GM21367 (cell line): ENCODE results near the gene MAPK6.
A peak's percentile ranks its signal among the peaks of the same experiment; 100 is the strongest.

Experiments used
- ATAC-seq: cut with Tn5 transposase; IDR thresholded peaks from one replicate; pipeline ENCODE4 v1.9.1; 2021; ENCODE audit not compliant: unreplicated experiment

Gene MAPK6

GRCh38 chr15:52101542-52102323 lies 82.7 kb downstream of the MAPK6 start:
- ATAC-seq: peak; percentile 35

DNA sequence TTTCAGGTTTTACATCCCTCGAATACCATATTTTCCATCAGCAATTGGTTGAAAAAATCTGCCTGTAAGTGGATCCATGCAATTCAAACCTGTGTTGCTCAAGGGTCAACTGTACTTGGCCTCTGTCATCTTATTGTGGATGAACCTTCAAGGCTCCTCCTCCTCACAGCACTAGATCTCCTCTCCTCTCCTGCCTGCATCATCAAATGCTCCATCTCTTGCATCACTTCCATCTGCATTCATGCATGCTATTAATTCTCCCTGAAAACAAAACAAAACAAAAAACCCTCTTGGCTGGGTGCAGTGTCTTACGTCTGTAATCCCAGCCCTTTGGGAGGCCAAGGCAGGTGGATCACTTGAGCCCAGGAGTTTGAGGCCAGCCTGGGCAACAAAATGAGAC lies 83.4 kb downstream of the MAPK6 start:
- ATAC-seq: no peak

DNA sequence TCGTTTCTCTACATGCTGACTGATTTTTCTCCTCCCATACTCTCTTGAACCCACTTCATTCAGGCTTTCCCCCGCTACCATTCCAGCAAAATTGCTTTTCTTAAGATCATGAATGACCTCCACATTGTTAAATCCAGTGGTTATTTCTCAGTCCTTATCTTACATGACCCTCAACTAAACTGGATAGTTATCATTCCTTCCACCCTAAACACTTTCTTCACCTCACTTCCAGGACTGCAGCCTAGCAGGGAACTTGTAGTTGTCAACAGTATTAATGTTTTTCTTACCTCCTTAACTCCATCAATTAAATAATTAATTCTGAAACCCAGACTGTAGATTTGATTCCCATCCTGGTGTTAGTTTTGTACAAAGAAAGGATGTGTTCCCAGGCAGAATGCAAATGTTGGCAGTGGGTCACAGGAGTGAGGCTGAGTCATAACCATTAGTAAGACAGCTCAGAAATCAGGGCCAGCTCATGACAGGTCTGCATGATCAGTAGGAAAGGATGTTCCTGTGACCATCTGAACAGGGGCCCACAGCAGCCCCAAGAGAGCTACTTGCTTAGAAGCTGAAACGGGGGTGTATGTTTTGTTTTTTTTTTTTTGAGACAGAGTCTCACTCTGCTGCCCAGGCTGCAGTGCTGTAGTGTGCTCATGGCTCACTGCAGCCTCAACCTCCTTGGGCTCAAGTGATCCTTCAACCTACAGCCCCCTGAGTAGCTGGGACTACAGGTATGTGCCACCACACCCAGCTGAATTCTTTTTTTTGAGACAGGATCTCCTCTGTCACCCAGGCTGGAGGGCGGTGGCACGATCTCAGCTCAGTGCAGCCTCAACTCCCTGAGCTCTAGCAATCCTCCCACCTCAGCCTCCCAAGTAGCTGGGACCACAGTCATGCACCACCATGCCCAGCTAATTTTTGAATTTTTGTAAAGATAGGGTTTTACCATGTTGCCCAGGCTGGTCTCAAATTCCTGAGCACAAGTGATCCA lies 84.5 kb downstream of the MAPK6 start:
- peak; percentile 68 for ATAC-seq

DNA sequence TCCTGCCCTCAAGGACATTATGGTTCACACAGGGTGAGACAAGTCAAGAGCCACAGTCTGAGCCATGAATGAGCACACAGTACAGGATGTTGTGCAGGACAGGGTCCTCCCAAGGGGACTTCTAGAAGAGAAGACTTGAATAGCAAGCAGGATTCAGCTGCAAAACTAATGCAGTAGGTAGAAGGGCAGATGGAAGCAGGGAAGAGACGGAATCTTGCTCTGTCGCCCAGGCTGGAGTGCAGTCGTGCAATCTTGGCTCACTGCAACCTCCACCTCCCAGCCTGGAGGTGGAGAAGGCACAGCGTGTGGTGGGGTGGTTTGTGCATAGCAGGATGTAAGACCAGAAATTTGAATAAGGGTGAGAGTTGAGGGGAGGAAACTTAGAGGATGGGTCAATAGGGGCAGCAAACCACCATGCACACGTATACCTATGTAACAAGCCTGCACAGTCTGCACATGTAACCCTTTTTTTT lies 85.5 kb downstream of the MAPK6 start:
- ATAC-seq: no peak

DNA sequence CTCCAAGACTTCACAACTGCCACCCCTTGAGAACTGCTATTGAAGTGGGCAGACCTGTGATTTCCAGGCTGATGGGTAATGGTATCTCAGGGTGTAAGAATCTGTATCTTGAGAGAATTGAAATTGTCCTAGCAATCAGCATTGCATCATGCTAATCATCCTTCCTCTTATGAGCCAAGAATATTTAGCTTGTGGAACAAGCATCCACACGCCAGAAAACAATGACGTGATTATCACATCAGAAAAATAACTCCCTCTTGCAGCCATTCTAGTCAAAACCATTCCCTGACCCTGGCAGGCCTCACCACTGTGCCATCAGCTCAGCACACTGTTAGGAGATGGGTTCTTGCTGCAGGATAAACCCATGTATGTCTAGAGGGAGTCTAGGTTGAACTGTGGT lies 86.8 kb downstream of the MAPK6 start:
- no peak for ATAC-seq

DNA sequence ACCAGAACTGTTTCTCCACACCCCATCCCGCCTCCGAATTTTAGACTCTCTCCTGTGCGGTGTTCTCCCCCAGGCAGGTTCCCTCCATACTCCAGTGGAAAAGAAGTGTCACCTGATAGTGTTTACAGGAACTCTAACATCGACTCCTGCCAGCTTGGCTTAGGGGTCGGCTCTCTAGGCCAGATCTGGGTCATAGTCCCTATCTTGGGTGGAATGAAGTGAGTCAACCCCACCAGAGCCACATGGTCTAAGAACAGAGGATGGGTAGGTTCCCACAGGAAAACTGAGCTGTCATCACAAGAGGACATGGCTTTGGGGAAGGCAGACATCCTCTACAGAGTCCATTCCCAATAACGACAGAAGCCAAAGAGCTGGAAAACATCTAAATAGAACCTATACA lies 87.6 kb downstream of the MAPK6 start:
- ATAC-seq: no peak

GRCh38 chr15:52107238-52107637 lies 88.2 kb downstream of the MAPK6 start:
- no peak for ATAC-seq

DNA sequence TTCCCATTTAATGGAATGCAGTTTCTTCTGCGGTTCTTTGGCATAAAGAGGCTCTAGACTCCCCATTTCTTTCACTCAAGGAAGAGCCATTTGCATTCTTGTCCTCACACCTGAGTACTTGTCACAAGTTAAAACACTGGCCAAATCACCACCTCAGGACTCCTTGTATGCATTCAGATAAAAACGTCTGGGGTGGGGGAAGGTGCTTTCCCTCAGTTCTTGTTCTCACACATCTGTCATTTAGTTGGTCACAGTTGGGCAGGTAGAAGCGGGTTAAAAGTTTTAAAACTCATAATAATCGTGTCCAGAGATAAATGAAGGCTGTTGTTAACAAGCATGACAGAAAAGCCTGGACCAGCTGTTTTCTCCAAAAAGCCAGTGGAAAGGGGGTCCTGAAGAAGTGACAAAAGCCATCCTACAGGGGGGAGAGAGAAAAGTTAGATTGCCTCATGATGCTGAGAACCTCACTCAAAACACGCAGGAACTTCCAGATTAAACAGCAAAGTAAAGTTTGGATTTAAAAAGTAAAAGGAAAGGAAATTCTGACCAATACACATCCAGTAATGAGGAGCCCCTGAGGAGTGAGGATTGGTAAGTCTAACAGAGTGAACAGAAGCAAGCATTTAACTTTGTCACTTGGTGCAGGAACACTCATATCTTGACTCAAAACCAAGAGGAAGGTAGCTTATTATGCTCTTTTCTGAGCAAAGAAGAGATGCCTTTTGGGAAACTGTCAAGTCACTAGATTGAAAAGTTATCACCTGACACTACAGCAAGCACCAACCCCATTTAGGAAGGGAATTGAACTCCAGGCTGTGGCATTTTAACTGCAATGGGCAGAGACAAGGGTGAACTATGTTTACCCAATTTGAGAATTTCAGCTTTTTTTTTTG lies 90.8 kb downstream of the MAPK6 start:
- ATAC-seq: no peak

DNA sequence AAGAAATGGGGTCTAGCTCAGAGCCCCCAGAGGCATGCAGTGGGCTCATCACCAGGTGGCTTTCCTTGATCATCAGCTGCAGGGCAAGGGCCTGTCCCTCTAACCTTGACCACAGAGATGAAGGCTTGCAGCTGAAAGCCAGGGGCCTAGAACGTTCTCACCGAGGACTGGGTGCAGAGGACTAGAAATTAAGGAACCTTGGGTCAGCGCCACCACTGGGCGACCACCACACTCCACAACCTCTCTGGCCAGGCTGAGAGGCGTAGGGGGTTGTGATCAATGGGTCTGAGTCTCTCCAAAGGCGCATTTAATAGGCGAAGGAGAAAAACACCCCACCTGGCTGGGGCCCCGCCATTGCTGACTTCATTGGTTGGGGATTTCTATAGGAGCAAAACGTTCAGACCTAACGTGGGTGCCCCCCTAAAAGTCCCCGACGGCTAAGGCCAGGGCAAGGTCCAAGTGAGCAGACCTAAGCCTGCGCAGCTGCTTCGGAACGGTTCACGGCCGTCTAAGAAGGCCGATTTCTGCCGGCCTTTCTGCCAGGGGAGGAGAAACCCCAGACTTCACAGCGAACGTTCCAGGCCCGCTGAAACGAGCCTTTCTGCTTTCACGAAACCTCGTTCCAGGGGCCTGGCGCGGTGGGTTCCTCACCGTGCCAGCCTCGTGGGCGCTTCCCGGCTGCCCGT lies 92.6 kb downstream of the MAPK6 start:
- no peak for ATAC-seq

DNA sequence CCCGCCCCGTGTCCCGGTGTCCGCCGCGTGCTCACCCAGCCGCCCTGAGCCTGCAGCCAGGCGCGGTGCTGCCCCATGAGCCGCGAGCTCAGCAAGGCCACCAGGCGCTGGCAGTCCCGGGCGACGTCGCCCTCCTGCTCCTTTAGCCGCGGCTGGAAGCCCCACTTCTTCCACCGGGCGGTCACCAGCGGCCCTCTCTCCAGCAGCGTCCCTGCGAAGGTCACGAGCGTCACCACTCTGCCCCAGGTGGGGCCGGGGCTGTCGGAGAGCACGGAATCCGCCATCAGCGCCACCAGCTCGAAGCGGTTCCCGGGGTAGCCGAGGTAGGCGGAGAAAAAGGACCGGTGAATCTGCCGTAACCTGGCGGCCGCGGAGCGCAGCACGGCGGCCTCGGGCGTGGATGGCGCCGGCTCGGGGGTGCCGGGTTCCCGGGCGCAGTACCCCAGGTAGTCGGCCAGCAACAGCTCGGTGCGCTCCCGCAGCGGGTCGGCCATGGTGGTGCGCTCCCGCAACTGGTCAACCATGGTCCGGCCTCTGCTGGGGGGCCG lies 93.3 kb downstream of the MAPK6 start:
- ATAC-seq: no peak

GRCh38 chr15:52113235-52113634 lies 94.2 kb downstream of the MAPK6 start:
- ATAC-seq: no peak

GRCh38 chr15:52113708-52114107 lies 94.7 kb downstream of the MAPK6 start:
- ATAC-seq: no peak

DNA sequence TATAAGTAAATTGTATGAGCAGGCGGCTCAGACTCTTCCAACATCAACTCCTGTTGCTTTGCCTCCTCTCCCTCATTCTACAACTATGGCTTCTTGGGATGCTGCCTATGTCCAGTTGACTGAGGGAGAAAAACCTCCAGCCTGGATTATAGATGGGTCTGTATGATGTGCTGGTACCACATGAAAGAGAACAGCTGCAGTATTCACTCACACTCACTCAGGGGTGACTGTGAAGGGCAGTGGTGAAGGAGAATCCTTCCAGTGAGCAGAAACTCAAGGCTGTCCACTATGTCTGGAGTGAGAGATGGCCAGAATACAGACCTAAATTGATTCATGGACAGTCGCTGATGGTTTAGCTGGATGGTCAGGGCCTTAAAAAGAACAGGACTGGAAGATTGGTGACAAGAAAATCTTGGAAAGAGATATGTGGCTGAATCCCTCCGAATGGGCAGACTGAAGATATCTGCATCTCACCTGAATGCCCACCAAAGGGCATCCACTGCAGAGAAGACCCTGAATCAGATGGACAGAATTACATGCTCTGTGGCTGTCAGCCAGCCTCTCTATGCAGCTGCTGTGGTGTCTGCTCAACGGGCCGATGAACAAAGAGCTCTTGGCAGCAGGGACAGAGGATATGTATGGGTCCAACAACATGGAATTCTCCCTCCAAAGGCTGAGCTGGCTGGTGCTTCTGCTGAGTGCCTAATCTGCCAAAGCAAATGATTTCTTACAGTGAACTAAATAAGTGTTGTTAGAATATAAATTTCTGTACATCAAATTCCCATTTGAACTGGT lies 95.4 kb downstream of the MAPK6 start:
- ATAC-seq: no peak

DNA sequence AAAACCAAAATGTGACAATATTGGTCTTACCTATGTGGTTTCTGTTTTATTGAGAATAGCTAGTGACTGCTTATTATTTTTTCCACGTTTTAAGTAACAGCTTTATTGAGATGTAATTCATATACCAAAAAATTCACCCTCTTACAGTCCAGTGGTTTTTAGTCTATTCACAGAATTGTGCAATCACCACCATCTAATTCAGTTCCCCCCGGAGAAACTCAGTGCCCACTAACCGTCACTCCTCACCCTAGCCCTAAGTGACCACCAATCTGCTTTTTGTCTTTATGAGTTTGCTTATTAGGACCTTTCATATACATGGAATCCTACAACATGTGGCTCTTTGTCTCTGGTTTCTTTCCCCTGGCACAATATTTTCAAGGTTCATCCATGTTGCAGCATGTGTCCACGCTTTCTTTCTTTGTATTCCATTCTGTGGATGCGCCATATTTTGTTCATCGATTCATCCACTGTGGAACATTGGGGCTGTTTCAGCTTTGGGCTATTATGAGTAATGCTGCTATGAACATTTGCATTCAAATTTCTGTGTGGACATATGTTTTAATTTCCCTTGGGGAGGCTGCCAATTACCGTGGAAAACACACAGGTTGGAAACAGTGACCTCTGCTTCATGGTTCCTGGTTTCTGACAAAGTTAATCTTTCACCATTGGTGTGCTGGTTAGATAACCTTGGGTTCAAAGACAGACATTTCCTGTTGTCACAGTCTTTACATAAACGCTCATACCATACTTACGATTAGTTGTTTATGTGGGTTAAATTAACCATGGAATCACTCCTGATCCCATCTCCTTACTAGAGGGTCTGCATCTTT lies 96.8 kb downstream of the MAPK6 start:
- ATAC-seq: no peak
